Heart left ventricle (tissue), 16 donors: ENCODE results near the gene HRAS. TPM values are rescaled to one million over a fixed set of nuclear protein-coding genes. Genes with fewer than 3 reads are reported as not detected.
"Not testable (repeated sequence)": the region's sequence is repeated elsewhere in the genome, so short reads cannot be mapped to it uniquely, and the experiment has no call there.

ENCODE experiments used
- ATAC-seq, 4 donors: fragments of 200-7000 bp; cut with Tn5 transposase; one replicate each; pipeline ENCODE4 v1.9.1; 2020 to 2022; ENCODE audit warnings: moderate library complexity in 4 of 4, mild to moderate bottlenecking in 3 of 4, moderate number of reproducible peaks in 1 of 4
- DNase-seq, 5 donors: peaks; one replicate each; pipeline ENCODE4 v3.0.0-alpha.2; 2020
- H3K27ac ChIP-seq, 12 donors: fragments of 200-600 bp; sonication (generic) in 4 of 12; one replicate each; pipeline versions ENCODE4 v1.5.0 to v1.8.0; 2016 to 2022; ENCODE audit warnings: mild to moderate bottlenecking in 2 of 12
- H3K27me3 ChIP-seq, 9 donors: fragments of 200-600 bp; sonication (generic) in 2 of 9; one replicate each; pipeline versions ENCODE4 v1.5.1 to v1.8.0; 2016 to 2022; ENCODE audit warnings: mild to moderate bottlenecking in 3 of 9
- H3K36me3 ChIP-seq, 9 donors: fragments of 200-600 bp; sonication (generic) in 2 of 9; one replicate each; pipeline versions ENCODE4 v1.5.0 to v1.8.0; 2018 to 2022; ENCODE audit warnings: mild to moderate bottlenecking in 2 of 9
- H3K4me1 ChIP-seq, 12 donors: fragments of 200-600 bp; sonication (generic) in 4 of 12; one replicate each; pipeline versions ENCODE4 v1.5.0 to v1.8.0; 2016 to 2022; ENCODE audit warnings: mild to moderate bottlenecking in 3 of 12
- H3K4me3 ChIP-seq, 12 donors: fragments of 200-600 bp; sonication (generic) in 4 of 12; one replicate each; pipeline versions ENCODE4 v1.5.0 to v1.8.0; 2017 to 2022; ENCODE audit warnings: mild to moderate bottlenecking in 9 of 12, moderate library complexity in 4 of 12
- H3K9me3 ChIP-seq, 12 donors: fragments of 200-600 bp; sonication (generic) in 4 of 12; one replicate each; pipeline versions ENCODE4 v1.5.0 to v1.8.0; 2016 to 2022; ENCODE audit warnings: mild to moderate bottlenecking in 1 of 12
- CTCF ChIP-seq, 12 donors: fragments of 200-600 bp; sonication (generic) in 4 of 12; IDR thresholded peaks; one replicate each; pipeline versions ENCODE4 v1.5.0 to v1.8.0; 2018 to 2022; ENCODE audit warnings: antibody characterized with exemption in 12 of 12, mild to moderate bottlenecking in 5 of 12
- POLR2A ChIP-seq, 2 donors: fragments of 450-650 bp; IDR thresholded peaks; one replicate each; pipeline ENCODE4 v1.6.1; 2017; ENCODE audit warnings: antibody characterized with exemption in 2 of 2, mild to moderate bottlenecking in 2 of 2, moderate library complexity in 2 of 2
- WGBS, 4 donors: extraction: QIAGEN DNeasy Blood & Tissue Kit in 2 of 4; methylation state at CpG; one replicate each; pipeline versions ENCODE4 v1.1.5 to v1.1.7; 2013 to 2018; 5-methylcytosine and 5-hydroxymethylcytosine counted together
- intact Hi-C, 10 donors: fragments of 100-400 bp; cut with DNase I; formaldehyde crosslinking; loops; one replicate each; pipeline versions ENCODE4 v1.11.1 to v1.14.2; 2022
- polyA plus RNA-seq, 2 donors: library from polyadenylated mRNA; stranded (reverse); fragments of 200-250 nt; gene quantifications; one replicate each; pipeline ENCODE4 v1.2.3, GENCODE V29; 2013
- total RNA-seq, 9 donors: library from RNA; depleted of rRNA in 2 of 9; stranded (reverse); fragments of >200 nt in 2 of 9; fragmentation: NEBNext Ultra II Directional in 3 of 9; extraction: Animal tissue kit (Norgen Biotek cat#: 25700) in 3 of 9; gene quantifications; one replicate each; pipeline versions ENCODE4 v1.1.0 to v1.2.4, GENCODE V29; 2016 to 2023
- donor health status: ischemic (EF 13 %, LVEDD 7.1; RV severe dilation, severe dysfunction).
- donor health status: healthy with polysubstance abuse.
- donor health status: DM: no; HTN: yes; CAD: no.
- donor health status: DM: no; HTN: no; CAD: no.
- donor health status: ischemic (EF 25% LVEDD 6.9; RV normal size, moderate dysfunction).
- donor health status: ischemic (EF 25% LVEDD 5.7; RV mildly dilated, moderate dysfunction).
- donor health status: healthy.
- donor health status: DM: yes; HTN: yes; CAD: no.
- donor health status: ischemic (EF 35%, LVEDD 5.7; RV mildly dilated, moderate dysfunction).
- donor health status: nonischemic (EF 11% LVEDD 7.7; RV severe dilation, severe dysfunction).
- donor health status: DM: yes; HTN: yes; CAD: no.
- donor health status: PGD.
- donor health status: ischemic (EF 29% LVEDD 5.4; RV normal size, mild dysfunction).
- donor health status: nonischemic (EF 23%, LVEDD 6.1; RV moderate dilation, normal function).

Gene HRAS
- total and polyA plus RNA-seq, 11 donors: 44.0 to 99.3 (median 59.8) TPM

- H3K27ac ChIP-seq: no peak overlapping the region
- peaks cover 0 to 10% (median 4%) of the 10 kb centered on the region in 12 donors for H3K4me1 ChIP-seq
- no peak for ATAC-seq
- TF ChIP-seq POLR2A (IDR thresholded peaks at IDR 0.05) (no peak), CTCF (IDR thresholded peaks at IDR 0.05) (no peak)
- DNase-seq: peak in 1 of 5 donors; percentile 27
- H3K36me3 ChIP-seq: no peaks in the 10 kb centered on the region
- peaks cover 0 to 14% (median 0%) of the 10 kb centered on the region in 12 donors for H3K9me3 ChIP-seq
- 92 to 93% (median 93%) methylated on average over 39 of the region's 39 CpGs for WGBS, 4 donors
- no peaks in the 10 kb centered on the region for H3K27me3 ChIP-seq
- intact Hi-C loops: no loop called here
- no peak overlapping the region for H3K4me3 ChIP-seq
Measured at GRCh38 chr11:520428-521176, 14.8 kb downstream of the HRAS start.

- Histone ChIP-seq H3K36me3 (peaks cover 0 to 16% (median 9%) of the 10 kb centered on the region in 9 donors), H3K9me3 (peaks cover 0 to 14% (median 0%) of the 10 kb centered on the region in 12 donors), H3K4me1 (peaks cover 0 to 10% (median 4%) of the 10 kb centered on the region in 12 donors), H3K27ac (peak overlapping the region in 11 of 12 donors; percentile 34 to 83 (median 73)), H3K4me3 (peak overlapping the region in 10 of 12 donors; percentile 2 to 49 (median 32)), H3K27me3 (no peaks in the 10 kb centered on the region)
- peak in 1 of 2 donors; percentile 61 for TF ChIP-seq POLR2A (IDR thresholded peaks at IDR 0.05)
- peak in 11 of 12 donors; percentile 96 to 100 (median 100) for TF ChIP-seq CTCF (IDR thresholded peaks at IDR 0.05)
- ATAC-seq (peak; percentile 85 to 98 (median 98)), DNase-seq (peak; percentile 86 to 95 (median 92))
- intact Hi-C loops: loop anchor here in 4 of 10 donors (1.0 to 10.0 kb wide), 5 partner anchors 12 to 314 kb away; partner anchors contain the start of genes BET1L (in 1 of the 4) and RIC8A (in 1 of the 4)
- 6 to 19% (median 10%) methylated on average over 25 to 74 of the region's 74 CpGs for WGBS, 4 donors
Measured at GRCh38 chr11:518463-519202, 16.7 kb downstream of the HRAS start.

DNA sequence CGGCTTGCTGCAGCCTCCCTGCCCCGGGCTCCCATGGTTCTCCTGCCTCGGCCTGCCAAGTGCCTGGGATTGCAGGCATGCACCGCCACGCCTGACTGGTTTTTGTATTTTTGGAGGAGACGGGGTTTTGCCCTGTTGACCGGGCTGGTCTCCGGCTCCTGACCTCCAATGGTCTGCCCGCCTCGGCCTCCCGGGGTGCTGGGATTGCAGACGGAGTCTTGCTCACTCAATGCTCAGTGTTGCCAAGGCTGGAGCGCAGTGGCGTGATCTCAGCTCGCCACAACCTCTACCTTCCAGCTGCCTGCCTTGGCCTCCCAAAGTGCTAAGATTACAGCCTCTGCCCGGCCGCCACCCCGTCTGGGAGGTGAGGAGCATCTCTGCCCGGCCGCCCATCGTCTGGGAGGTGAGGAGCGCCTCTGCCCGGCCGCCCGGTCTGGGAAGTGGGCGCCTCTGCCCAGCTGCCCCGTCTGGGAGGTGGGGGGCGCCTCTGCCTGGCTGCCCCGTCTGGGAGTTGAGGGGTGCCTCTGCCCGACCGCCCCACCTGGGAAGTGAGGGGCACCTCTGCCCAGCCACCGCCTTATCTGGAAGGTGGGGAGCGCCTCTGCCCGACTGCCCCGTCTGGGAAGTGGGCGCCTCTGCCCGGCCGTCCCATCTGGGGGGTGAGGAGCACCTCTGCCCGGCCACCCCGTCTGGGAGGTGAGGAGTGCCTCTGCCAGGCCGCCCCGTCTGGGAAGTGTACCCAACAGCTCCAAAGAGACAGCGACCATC is 18.3 kb downstream of the HRAS start:
- not testable (repeated sequence) for H3K4me3 ChIP-seq, H3K4me1 ChIP-seq, H3K27me3 ChIP-seq, ATAC-seq
- DNase-seq: peak in 2 of 5 donors; percentile 29 to 68
- Histone ChIP-seq H3K36me3 (peaks cover 0 to 20% (median 15%) of the 10 kb centered on the region in 9 donors), H3K27ac (peak overlapping the region in 1 of 12 donors; percentile 83), H3K9me3 (peaks cover 0 to 14% (median 0%) of the 10 kb centered on the region in 12 donors)
- intact Hi-C loops: loop anchor here in 3 of 10 donors (5.0 to 10.0 kb wide), 3 partner anchors 110 to 312 kb away; partner anchors contain the start of genes BET1L (in 1 of the 3) and RIC8A (in 1 of the 3)
- 95 to 98% (median 95%) methylated on average over 33 to 43 of the region's 43 CpGs for WGBS, 4 donors

DNA sequence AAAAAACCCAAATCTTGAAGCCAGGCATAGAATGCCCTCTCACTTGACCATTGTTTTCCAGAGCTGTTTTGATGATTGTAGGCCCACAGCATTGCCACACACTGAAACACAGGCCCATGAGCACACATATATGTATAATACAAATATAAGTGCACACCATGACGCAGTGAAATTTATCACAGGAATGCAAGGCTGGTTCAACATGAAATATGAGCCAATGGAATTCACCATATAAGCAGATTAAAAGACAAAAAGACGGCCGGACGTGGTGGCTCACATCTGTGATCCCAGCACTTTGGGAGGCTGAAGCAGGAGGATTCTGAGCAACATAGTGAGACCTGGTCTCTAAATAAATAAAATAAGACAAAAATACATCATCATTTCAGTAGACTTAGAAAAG is 19.0 kb downstream of the HRAS start:
- TF ChIP-seq CTCF (IDR thresholded peaks at IDR 0.05) (no peak), POLR2A (IDR thresholded peaks at IDR 0.05) (no peak)
- Histone ChIP-seq H3K4me1 (peaks cover 0 to 10% (median 4%) of the 10 kb centered on the region in 12 donors), H3K27me3 (no peaks in the 10 kb centered on the region), H3K27ac (no peak overlapping the region), H3K36me3 (peaks cover 0 to 24% (median 16%) of the 10 kb centered on the region in 9 donors), H3K4me3 (no peak overlapping the region), H3K9me3 (peaks cover 0 to 14% (median 0%) of the 10 kb centered on the region in 12 donors)
- WGBS, 4 donors: 95 to 98% (median 96%) methylated on average over 4 of the region's 4 CpGs
- ATAC-seq (no peak), DNase-seq (no peak)
- intact Hi-C loops: loop anchor here in 3 of 10 donors (5.0 to 10.0 kb wide), 3 partner anchors 109 to 312 kb away; partner anchors contain the start of genes BET1L (in 1 of the 3) and RIC8A (in 1 of the 3)
